ENCODE measurements around the gene ECE1. TPM values are rescaled to one million over a fixed set of nuclear protein-coding genes. Genes with fewer than 3 reads are reported as not detected.

Gene ECE1
- polyA plus RNA-seq (ENCODE audit: insufficient read length in 3 of 3), result 10 to 100 TPM; 43.8 to 51.4 (median 44.4) TPM

GRCh38 chr1:21289700-21290545, at the start of gene ECE1:
ECE1 (minus strand) TSS chr1:21290463; CDS start chr1:21290414, 49 bp downstream.
- DNase-seq (ENCODE audit: low read depth in 3 of 3, low spot score in 2 of 3), result no peak

- no peak for DNase-seq (ENCODE audit: low read depth in 3 of 3, low spot score in 2 of 3)
Observed at GRCh38 chr1:21339356-21340229, 49.3 kb upstream of the ECE1 start.

- DNase-seq (ENCODE audit: low read depth in 3 of 3, low spot score in 2 of 3), result peak in 1 of 3 donors; percentile 77
Observed at GRCh38 chr1:21338573-21339355, 48.5 kb upstream of the ECE1 start.

GRCh38 chr1:21337928-21338572, 47.8 kb upstream of the ECE1 start:
- no peak for DNase-seq (ENCODE audit: low read depth in 3 of 3, low spot score in 2 of 3)

- DNase-seq (ENCODE audit: low read depth in 3 of 3, low spot score in 2 of 3), result no peak
Observed at GRCh38 chr1:21337454-21337927, 47.2 kb upstream of the ECE1 start.

- no peak for DNase-seq (ENCODE audit: low read depth in 3 of 3, low spot score in 2 of 3)
Observed at GRCh38 chr1:21337010-21337437, 46.8 kb upstream of the ECE1 start.

GRCh38 chr1:21335750-21336224, 45.5 kb upstream of the ECE1 start:
- DNase-seq (ENCODE audit: low read depth in 3 of 3, low spot score in 2 of 3), result no peak

GRCh38 chr1:21335088-21335691, 44.9 kb upstream of the ECE1 start:
- DNase-seq (ENCODE audit: low read depth in 3 of 3, low spot score in 2 of 3), result no peak

GRCh38 chr1:21334214-21335087, 44.2 kb upstream of the ECE1 start:
- no peak for DNase-seq (ENCODE audit: low read depth in 3 of 3, low spot score in 2 of 3)

GRCh38 chr1:21333824-21334213, 43.6 kb upstream of the ECE1 start:
- DNase-seq (ENCODE audit: low read depth in 3 of 3, low spot score in 2 of 3), result no peak

- no peak for DNase-seq (ENCODE audit: low read depth in 3 of 3, low spot score in 2 of 3)
Observed at GRCh38 chr1:21332554-21333311, 42.5 kb upstream of the ECE1 start.

- no peak for DNase-seq (ENCODE audit: low read depth in 3 of 3, low spot score in 2 of 3)
Observed at GRCh38 chr1:21331752-21332478, 41.7 kb upstream of the ECE1 start.

- DNase-seq (ENCODE audit: low read depth in 3 of 3, low spot score in 2 of 3), result no peak
Observed at GRCh38 chr1:21330544-21330943, 40.3 kb upstream of the ECE1 start.

GRCh38 chr1:21329209-21329844, 39.1 kb upstream of the ECE1 start:
- no peak for DNase-seq (ENCODE audit: low read depth in 3 of 3, low spot score in 2 of 3)

- no peak for DNase-seq (ENCODE audit: low read depth in 3 of 3, low spot score in 2 of 3)
Observed at GRCh38 chr1:21327566-21328323, 37.5 kb upstream of the ECE1 start.

- no peak for DNase-seq (ENCODE audit: low read depth in 3 of 3, low spot score in 2 of 3)
Observed at GRCh38 chr1:21326861-21327344, 36.6 kb upstream of the ECE1 start.

All from right renal cortex interstitium (tissue), 3 donors.